ENCODE data around the gene PTPRE. TPM values are rescaled to one million over a fixed set of nuclear protein-coding genes. Genes with fewer than 3 reads are reported as not detected.

PTPRE gene
- total RNA-seq, 1 experiment from 2014 or later: 3.1 TPM

- ATAC-seq: peak; percentile 71
- Mint-ChIP-seq H3K27ac (no peak overlapping the region), H3K4me1 (peaks cover 36% of the 10 kb centered on the region), H3K9me3 (no peaks in the 10 kb centered on the region), H3K36me3 (no peaks in the 10 kb centered on the region), H3K4me3 (no peak overlapping the region), H3K27me3 (ENCODE audit: low read depth) (no peaks in the 10 kb centered on the region)
- ChIA-PET CTCF (no interaction called here), POLR2A (no interaction called here)
- TF ChIP-seq, protein P1, sequence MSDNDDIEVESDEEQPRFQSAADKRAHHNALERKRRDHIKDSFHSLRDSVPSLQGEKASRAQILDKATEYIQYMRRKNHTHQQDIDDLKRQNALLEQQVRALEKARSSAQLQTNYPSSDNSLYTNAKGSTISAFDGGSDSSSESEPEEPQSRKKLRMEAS (CRISPR knock-in tag; IDR thresholded peaks at IDR 0.05): peak; percentile 49; the same call in 1 of the 2 replicates
- no peak for TF ChIP-seq ZNF512 (CRISPR knock-in tag; IDR thresholded peaks at IDR 0.05; ENCODE audit: borderline replicate concordance)
- DNase-seq (ENCODE audit: low spot score): peak; percentile 38
Observed at GRCh38 chr10:128087884-128088709, 181.2 kb downstream of the PTPRE start.

DNA sequence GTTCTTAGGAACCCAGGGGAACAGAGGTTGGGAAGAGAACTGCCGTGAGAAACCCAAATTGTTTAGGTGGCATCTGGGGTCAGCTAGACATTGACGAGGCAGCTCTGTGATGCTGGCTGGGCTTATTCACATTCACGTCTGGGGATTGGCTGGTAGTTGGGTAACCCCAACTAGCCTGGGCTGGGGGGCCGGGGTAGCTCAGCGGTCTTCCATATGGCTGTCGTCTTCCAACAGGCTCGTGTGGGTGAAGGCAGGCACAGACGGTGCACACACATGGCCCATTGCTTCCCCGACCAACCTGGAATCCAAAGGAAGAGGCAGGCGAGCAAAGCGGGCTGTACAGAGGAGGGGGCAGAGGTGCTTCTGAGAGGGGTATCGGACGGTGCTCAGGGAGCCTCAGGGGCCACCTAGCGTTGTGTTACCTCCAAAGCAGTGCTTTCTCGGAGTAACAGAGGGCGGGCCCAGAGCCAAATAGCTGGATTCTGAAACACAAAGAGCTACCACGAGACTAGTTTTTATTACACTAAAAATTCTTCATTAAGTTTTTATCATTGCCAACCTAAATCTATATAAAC, 184.8 kb downstream of the PTPRE start:
- no peak overlapping the region for H3K27ac Mint-ChIP-seq
- DNase-seq (ENCODE audit: low spot score) (peak; percentile 71), ATAC-seq (peak; percentile 96)
- H3K36me3 Mint-ChIP-seq: peaks cover 1% of the 10 kb centered on the region; the same call in 1 of the 2 replicates
- no peaks in the 10 kb centered on the region for H3K27me3 Mint-ChIP-seq (ENCODE audit: low read depth)
- POLR2A ChIA-PET: no interaction called here
- H3K9me3 Mint-ChIP-seq: no peaks in the 10 kb centered on the region
- no peak for TF ChIP-seq ATF1 (CRISPR knock-in tag; IDR thresholded peaks at IDR 0.05)
- no peak for TF ChIP-seq ATF2 (CRISPR knock-in tag; IDR thresholded peaks at IDR 0.05; ENCODE audit: borderline replicate concordance, low read depth)
- H3K4me1 Mint-ChIP-seq: peaks cover 18% of the 10 kb centered on the region
- no peak overlapping the region for H3K4me3 Mint-ChIP-seq
- CTCF ChIA-PET: interaction anchor here (0.6 to 3.3 kb wide), 22 partner anchors 8 to 221 kb away, joined by 3 to 77 read pairs (median 6); partner anchors contain the start of genes MKI67 and PTPRE

DNA sequence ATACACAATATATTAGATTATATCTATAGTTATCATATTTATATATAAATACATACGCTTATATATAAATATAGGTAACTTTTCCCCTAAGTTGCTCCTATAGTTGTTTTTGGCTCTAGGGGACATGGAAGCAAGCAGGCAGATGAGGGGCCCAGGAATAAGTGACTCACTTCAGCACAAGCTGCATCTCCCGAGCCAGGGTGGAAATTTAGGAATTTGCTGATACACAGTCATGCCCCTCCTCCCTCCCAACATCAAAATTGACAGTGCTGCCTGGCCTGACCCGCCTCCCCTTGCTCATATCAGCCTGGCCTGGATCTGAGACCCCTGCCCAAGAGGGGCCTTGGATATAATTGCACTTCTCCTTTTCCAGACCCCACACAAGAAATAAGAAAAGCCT, 185.6 kb downstream of the PTPRE start:
- no peak for DNase-seq (ENCODE audit: low spot score)
- no peaks in the 10 kb centered on the region for H3K9me3 Mint-ChIP-seq
- peaks cover 15% of the 10 kb centered on the region for H3K4me1 Mint-ChIP-seq
- CTCF ChIA-PET: interaction anchor here (0.6 to 3.3 kb wide), 21 partner anchors 9 to 222 kb away, joined by 3 to 77 read pairs (median 7); partner anchors contain the start of genes MKI67 and PTPRE
- no peak for ATAC-seq
- no peaks in the 10 kb centered on the region for H3K27me3 Mint-ChIP-seq (ENCODE audit: low read depth)
- POLR2A ChIA-PET: no interaction called here
- no peak overlapping the region for H3K4me3 Mint-ChIP-seq
- no peak overlapping the region for H3K27ac Mint-ChIP-seq
- peaks cover 3% of the 10 kb centered on the region; the same call in 1 of the 2 replicates for H3K36me3 Mint-ChIP-seq
- TF ChIP-seq NR3C1 (CRISPR knock-in tag; conservative IDR thresholded peaks at IDR 0.05; ENCODE audit: low read depth) (no peak), SMAD3 (CRISPR knock-in tag; IDR thresholded peaks at IDR 0.05; ENCODE audit: borderline replicate concordance) (no peak), ESRRA (CRISPR knock-in tag; IDR thresholded peaks at IDR 0.05; ENCODE audit: borderline replicate concordance) (no peak), E2F4 (CRISPR knock-in tag; IDR thresholded peaks at IDR 0.05; ENCODE audit: borderline replicate concordance, low read depth) (no peak), ATF1 (CRISPR knock-in tag; IDR thresholded peaks at IDR 0.05) (no peak), ZNF425 (CRISPR knock-in tag; conservative IDR thresholded peaks at IDR 0.05) (no peak), FOXP1 (CRISPR knock-in tag; IDR thresholded peaks at IDR 0.05; ENCODE audit: borderline replicate concordance) (no peak), MLX (CRISPR knock-in tag; IDR thresholded peaks at IDR 0.05) (no peak), MXD4 (CRISPR knock-in tag; IDR thresholded peaks at IDR 0.05; ENCODE audit: borderline replicate concordance) (no peak), NFE2L1 (CRISPR knock-in tag; IDR thresholded peaks at IDR 0.05) (no peak), NR1H2 (CRISPR knock-in tag; IDR thresholded peaks at IDR 0.05) (no peak), RELA (CRISPR knock-in tag; IDR thresholded peaks at IDR 0.05; ENCODE audit: borderline replicate concordance) (no peak), ZNF219 (CRISPR knock-in tag; IDR thresholded peaks at IDR 0.05; ENCODE audit: borderline replicate concordance) (no peak), GTF2I (CRISPR knock-in tag; conservative IDR thresholded peaks at IDR 0.05) (no peak), CDX4 (CRISPR knock-in tag; IDR thresholded peaks at IDR 0.05; ENCODE audit: borderline replicate concordance) (no peak)
